GM12872 (cell line): ENCODE results near the gene CD3D.

Experiments used
- CTCF ChIP-seq: IDR thresholded peaks from 3 replicates; pipeline ENCODE4 v1.5.1; 2011; ENCODE audit warnings: low read depth, mild to moderate bottlenecking, low read length, moderate library complexity; ENCODE audit not compliant: insufficient read depth

Gene CD3D

GRCh38 chr11:118342503-118343161 lies at the start of gene CD3D:
Gene CD3D (minus strand): TSS chr11:118342705. CDS start chr11:118342607, 98 bp downstream.
- no peak for TF ChIP-seq CTCF

GRCh38 chr11:118383657-118384056 lies 41.2 kb upstream of the CD3D start:
- no peak for TF ChIP-seq CTCF

DNA sequence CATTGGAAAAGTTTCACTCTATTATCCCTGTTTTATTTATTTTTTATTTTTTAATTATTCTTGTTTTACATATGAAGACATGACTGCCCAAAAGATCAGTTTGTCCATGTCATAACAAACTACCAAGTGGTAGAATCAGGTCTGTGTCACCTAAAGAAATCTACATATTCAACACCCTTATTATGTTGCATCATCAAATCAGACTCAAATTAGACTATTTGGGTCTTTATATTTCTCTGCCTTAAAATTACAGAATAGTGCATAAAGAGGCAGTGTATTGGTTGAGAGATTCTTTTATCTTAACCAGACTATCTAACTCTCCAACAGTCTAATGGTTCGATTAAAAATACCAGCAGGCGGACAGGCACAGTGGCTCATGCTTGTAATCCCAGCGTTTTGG lies 40.4 kb upstream of the CD3D start:
- no peak for TF ChIP-seq CTCF

- TF ChIP-seq CTCF: no peak
Measured at GRCh38 chr11:118380571-118380970, 38.1 kb upstream of the CD3D start.

GRCh38 chr11:118379497-118379896 lies 37.0 kb upstream of the CD3D start:
- no peak for TF ChIP-seq CTCF

- TF ChIP-seq CTCF: no peak
Measured at GRCh38 chr11:118375978-118376377, 33.5 kb upstream of the CD3D start.

DNA sequence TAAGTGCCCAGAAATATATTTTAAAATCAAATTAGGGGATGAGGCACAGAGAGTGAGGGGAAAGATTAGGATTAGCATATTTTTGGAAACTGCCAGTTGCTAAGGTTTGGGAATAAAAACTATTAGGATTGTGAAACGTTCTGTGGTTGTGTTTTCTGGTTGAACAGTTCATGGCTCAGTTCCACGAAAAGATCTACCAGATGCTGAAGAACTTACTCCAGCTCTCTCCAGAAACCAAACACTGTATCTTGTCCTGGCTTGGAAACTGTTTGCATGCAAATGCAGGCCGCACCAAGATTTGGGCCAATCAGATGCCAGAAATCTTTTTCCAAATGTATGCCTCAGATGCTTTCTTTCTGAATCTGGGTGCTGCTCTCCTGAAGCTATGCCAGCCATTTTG lies 32.2 kb upstream of the CD3D start:
- TF ChIP-seq CTCF: no peak
